ENCODE measurements around the gene ZNF460.
"Not testable (repeated sequence)": the region's sequence is repeated elsewhere in the genome, so short reads cannot be mapped to it uniquely, and the experiment has no call there.

- TF ChIP-seq CTCF (IDR thresholded peaks at IDR 0.05); POLR2AphosphoS5 (IDR thresholded peaks at IDR 0.05; ENCODE audit: low read depth, low read length); REST (IDR thresholded peaks at IDR 0.05; ENCODE audit: insufficient read depth in 1 of 2, low read depth in 2 of 2, low read length in 1 of 2): not testable (repeated sequence)
Measured at GRCh38 chr19:57278481-57278880, 1.8 kb upstream of the ZNF460 start.
